OCI-LY3 (cell line): ENCODE data around the gene COL6A5.

ENCODE experiments used
- H2AFZ ChIP-seq: fragments of 200-600, 300-600 bp; shearing (Covaris generic); 2 replicates; pipeline ENCODE4 v1.6.0; 2014; ENCODE audit warnings: antibody characterized with exemption, low read depth, low read length
- H3K27ac ChIP-seq: fragments of 200-600, 300-600 bp; sonication (generic); 2 replicates; pipeline ENCODE4 v1.5.1; 2014; ENCODE audit warnings: mild to moderate bottlenecking, low read length, moderate library complexity, mixed read lengths
- H3K27me3 ChIP-seq: fragments of 200-600, 300-600 bp; sonication (generic); 2 replicates; pipeline ENCODE4 v1.6.1; 2014; ENCODE audit warnings: low read depth, low read length, mixed read lengths
- H3K36me3 ChIP-seq: fragments of 200-600, 300-600 bp; sonication (generic); replicated peaks from 2 replicates; pipeline ENCODE3; 2014; ENCODE audit warnings: low read depth, low read length, mixed read lengths
- H3K4me1 ChIP-seq: fragments of 300-600, 200-600 bp; sonication (generic); 2 replicates; pipeline ENCODE4 v1.6.1; 2014; ENCODE audit warnings: low read length, mixed read lengths
- H3K4me2 ChIP-seq: fragments of 200-600, 300-600 bp; sonication (generic); 2 replicates; pipeline ENCODE4 v1.6.1; 2014; ENCODE audit warnings: low read length, mixed read lengths
- H3K4me3 ChIP-seq: fragments of 300-600, 200-600 bp; sonication (generic); 2 replicates; pipeline ENCODE4 v1.5.1; 2014; ENCODE audit warnings: antibody characterized with exemption, mild to moderate bottlenecking, low read length, moderate library complexity
- H3K79me2 ChIP-seq: fragments of 300-600, 200-600 bp; shearing (Covaris generic); 2 replicates; pipeline ENCODE4 v1.6.1; 2014; ENCODE audit warnings: mild to moderate bottlenecking, low read length, mixed read lengths
- H3K9ac ChIP-seq: fragments of 300-600, 200-600 bp; shearing (Covaris generic); 2 replicates; pipeline ENCODE4 v1.6.0; 2014; ENCODE audit warnings: mild to moderate bottlenecking, low read length, moderate library complexity
- H3K9me3 ChIP-seq: fragments of 200-600, 300-600 bp; shearing (Covaris generic); 2 replicates; pipeline ENCODE4 v1.6.1; 2014; ENCODE audit warnings: low read length, mixed read lengths; ENCODE audit not compliant: insufficient read depth
- H4K20me1 ChIP-seq: fragments of 200-600, 300-600 bp; sonication (generic); 2 replicates; pipeline ENCODE4 v1.6.1; 2016; ENCODE audit warnings: low read length, mixed read lengths; ENCODE audit not compliant: insufficient read depth
- EZH2phosphoT487 ChIP-seq: fragments of 200-600 bp; shearing (Covaris generic); IDR thresholded peaks from 2 replicates; pipeline ENCODE4 v1.6.1; 2018; ENCODE audit warnings: antibody characterized with exemption, mixed run types, low read depth
- TF ChIP-seq, protein P1 (sequence below): fragments of 200-600, 300-600 bp; sonication (generic); IDR thresholded peaks from 2 replicates; pipeline ENCODE4 v1.5.1; 2014; ENCODE audit warnings: antibody characterized with exemption, low read length, low read depth

COL6A5 gene

DNA sequence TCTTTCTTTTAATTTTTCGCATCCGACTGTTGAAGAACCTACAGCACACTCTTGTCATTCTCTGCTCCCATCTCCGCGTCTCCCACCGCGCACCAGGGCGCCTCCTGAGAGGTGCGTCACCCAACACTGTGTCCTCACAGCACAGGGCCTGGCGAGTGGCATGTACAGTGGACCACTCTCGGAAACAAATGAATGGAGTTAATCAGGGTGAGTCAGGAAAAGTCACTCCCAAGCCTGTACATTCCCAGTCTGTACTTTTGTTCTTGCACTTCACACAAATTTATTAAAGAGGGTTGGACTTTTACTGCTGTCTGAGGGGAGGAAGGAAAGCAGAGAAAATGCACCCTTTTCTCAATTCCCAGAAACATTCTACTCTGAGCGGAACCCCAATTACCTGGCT lies 172.1 kb downstream of the COL6A5 start:
- H2AFZ ChIP-seq, result no peak overlapping the region
- no peak for TF ChIP-seq EZH2phosphoT487
- TF ChIP-seq, protein P1, sequence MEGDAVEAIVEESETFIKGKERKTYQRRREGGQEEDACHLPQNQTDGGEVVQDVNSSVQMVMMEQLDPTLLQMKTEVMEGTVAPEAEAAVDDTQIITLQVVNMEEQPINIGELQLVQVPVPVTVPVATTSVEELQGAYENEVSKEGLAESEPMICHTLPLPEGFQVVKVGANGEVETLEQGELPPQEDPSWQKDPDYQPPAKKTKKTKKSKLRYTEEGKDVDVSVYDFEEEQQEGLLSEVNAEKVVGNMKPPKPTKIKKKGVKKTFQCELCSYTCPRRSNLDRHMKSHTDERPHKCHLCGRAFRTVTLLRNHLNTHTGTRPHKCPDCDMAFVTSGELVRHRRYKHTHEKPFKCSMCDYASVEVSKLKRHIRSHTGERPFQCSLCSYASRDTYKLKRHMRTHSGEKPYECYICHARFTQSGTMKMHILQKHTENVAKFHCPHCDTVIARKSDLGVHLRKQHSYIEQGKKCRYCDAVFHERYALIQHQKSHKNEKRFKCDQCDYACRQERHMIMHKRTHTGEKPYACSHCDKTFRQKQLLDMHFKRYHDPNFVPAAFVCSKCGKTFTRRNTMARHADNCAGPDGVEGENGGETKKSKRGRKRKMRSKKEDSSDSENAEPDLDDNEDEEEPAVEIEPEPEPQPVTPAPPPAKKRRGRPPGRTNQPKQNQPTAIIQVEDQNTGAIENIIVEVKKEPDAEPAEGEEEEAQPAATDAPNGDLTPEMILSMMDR, result no peak
- no peaks in the 10 kb centered on the region for H3K27me3 ChIP-seq
- no peak overlapping the region for H3K4me2 ChIP-seq
- no peaks in the 10 kb centered on the region for H4K20me1 ChIP-seq
- no peaks in the 10 kb centered on the region for H3K36me3 ChIP-seq
- H3K9ac ChIP-seq, result no peak overlapping the region
- no peaks in the 10 kb centered on the region for H3K9me3 ChIP-seq
- no peaks in the 10 kb centered on the region for H3K79me2 ChIP-seq
- no peak overlapping the region for H3K27ac ChIP-seq
- no peaks in the 10 kb centered on the region for H3K4me1 ChIP-seq
- no peak overlapping the region for H3K4me3 ChIP-seq

DNA sequence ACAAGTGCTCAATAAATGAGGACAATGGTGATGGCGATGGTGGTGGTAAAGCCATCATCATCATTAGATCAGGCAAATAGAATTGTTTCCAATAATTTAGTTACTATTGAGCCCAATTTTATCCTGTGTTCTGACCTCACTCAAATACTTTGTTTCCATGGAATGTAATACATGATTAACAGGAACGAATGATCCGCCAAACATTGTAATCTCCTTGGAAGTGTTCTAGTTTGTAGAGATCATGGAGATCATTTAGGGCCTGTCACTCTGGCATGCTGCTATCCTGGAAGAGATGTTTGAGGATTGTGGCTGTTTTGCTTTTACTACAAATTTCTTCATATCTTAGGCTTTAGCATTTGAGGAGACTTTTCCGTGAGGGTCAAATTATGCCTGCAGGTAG lies 174.3 kb downstream of the COL6A5 start:
- H3K36me3 ChIP-seq, result no peaks in the 10 kb centered on the region
- H4K20me1 ChIP-seq, result no peaks in the 10 kb centered on the region
- no peak overlapping the region for H3K4me3 ChIP-seq
- no peak overlapping the region for H2AFZ ChIP-seq
- no peak overlapping the region for H3K27ac ChIP-seq
- no peaks in the 10 kb centered on the region for H3K79me2 ChIP-seq
- H3K4me1 ChIP-seq, result no peaks in the 10 kb centered on the region
- H3K9ac ChIP-seq, result no peak overlapping the region
- no peaks in the 10 kb centered on the region for H3K9me3 ChIP-seq
- no peak overlapping the region for H3K4me2 ChIP-seq
- H3K27me3 ChIP-seq, result peaks cover 20% of the 10 kb centered on the region
- TF ChIP-seq EZH2phosphoT487, result no peak
- TF ChIP-seq, protein P1, result no peak

DNA sequence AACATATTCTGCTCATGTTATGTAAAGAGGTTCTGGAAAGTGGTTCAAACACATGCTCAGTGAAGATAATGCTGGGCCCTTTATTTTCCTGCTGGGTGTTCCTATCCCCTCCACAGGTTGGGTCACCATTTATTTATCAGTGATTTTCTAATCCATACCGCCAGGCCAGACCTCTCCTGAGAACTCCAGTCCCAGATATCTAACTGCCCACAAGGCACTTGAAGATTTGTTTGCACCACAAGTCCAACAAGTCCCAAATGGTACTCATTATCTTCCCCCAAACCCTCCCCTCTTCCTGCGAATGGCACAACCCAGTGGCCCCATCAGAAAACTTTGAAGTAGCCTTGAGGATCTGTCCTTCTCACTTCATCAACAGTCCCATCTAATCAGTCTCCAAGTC lies 176.9 kb downstream of the COL6A5 start:
- no peak overlapping the region for H2AFZ ChIP-seq
- no peak overlapping the region for H3K4me2 ChIP-seq
- no peak overlapping the region for H3K4me3 ChIP-seq
- no peaks in the 10 kb centered on the region for H3K79me2 ChIP-seq
- no peaks in the 10 kb centered on the region for H3K36me3 ChIP-seq
- TF ChIP-seq, protein P1, result no peak
- no peak for TF ChIP-seq EZH2phosphoT487
- H3K27me3 ChIP-seq, result peaks cover 33% of the 10 kb centered on the region
- H3K9me3 ChIP-seq, result no peaks in the 10 kb centered on the region
- no peaks in the 10 kb centered on the region for H3K4me1 ChIP-seq
- H3K27ac ChIP-seq, result no peak overlapping the region
- H4K20me1 ChIP-seq, result no peaks in the 10 kb centered on the region
- no peak overlapping the region for H3K9ac ChIP-seq

DNA sequence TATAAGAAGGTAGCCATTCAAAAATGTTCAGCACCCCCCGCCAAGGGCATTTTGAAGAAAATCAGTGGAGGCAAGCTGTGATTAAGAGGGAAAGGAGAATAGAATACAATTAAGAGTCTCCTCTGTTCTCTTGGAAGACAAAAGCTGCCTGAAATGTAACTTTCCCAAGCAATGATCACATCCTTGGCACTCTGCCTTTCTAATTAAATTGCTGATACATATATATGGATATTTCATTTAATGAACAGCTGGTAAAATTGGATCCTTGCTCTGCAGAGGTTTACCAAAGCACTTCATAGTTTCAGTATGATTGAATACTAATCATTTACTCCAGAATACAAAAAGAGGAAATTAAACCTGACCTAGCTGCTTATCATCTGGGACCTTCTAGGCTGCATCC lies 182.0 kb downstream of the COL6A5 start:
- no peaks in the 10 kb centered on the region for H3K36me3 ChIP-seq
- no peaks in the 10 kb centered on the region for H3K79me2 ChIP-seq
- no peaks in the 10 kb centered on the region for H4K20me1 ChIP-seq
- H3K4me3 ChIP-seq, result no peak overlapping the region
- no peak overlapping the region for H2AFZ ChIP-seq
- H3K4me2 ChIP-seq, result no peak overlapping the region
- no peak overlapping the region for H3K9ac ChIP-seq
- H3K27ac ChIP-seq, result no peak overlapping the region
- TF ChIP-seq EZH2phosphoT487, result no peak
- TF ChIP-seq, protein P1, result no peak
- no peaks in the 10 kb centered on the region for H3K4me1 ChIP-seq
- H3K27me3 ChIP-seq, result peaks cover 35% of the 10 kb centered on the region
- no peaks in the 10 kb centered on the region for H3K9me3 ChIP-seq
